ENCODE measurements around the gene CNTN4.

The CNTN4 gene

GRCh38 chr3:2727101-2727500 lies 628.4 kb downstream of the CNTN4 start:
- no peak overlapping the region for H2BK120ac ChIP-seq (ENCODE audit: low read depth, low read length)
- DNase-seq (ENCODE audit: low spot score) = no peak
- H2BK5ac ChIP-seq (ENCODE audit: low read length) = no peak overlapping the region
- no peaks in the 10 kb centered on the region for H3K36me3 ChIP-seq (replicated peaks in 1 of 2; ENCODE audit: control insufficient read depth in 2 of 2, insufficient read depth in 2 of 2, low read length in 2 of 2)
- H2BK12ac ChIP-seq (ENCODE audit: low read length) = no peak overlapping the region
- H2BK15ac ChIP-seq (ENCODE audit: low read length) = no peak overlapping the region
- WGBS, 2 donors (ENCODE audit: extremely low coverage in 2 of 2, insufficient read length in 2 of 2, insufficient replicate concordance in 1 of 2) = no CpG with 5 or more reads among the region's 3 CpGs
- H3K79me1 ChIP-seq (ENCODE audit: low read depth, low read length) = no peaks in the 10 kb centered on the region
- H3K4me3 ChIP-seq (ENCODE audit: low read length in 2 of 2) = no peak overlapping the region
- no peak overlapping the region for H3K14ac ChIP-seq (ENCODE audit: low read length)
- H4K91ac ChIP-seq (ENCODE audit: low read depth, low read length, poor library complexity) = no peak overlapping the region
- peak overlapping the region; percentile 79 for H2AFZ ChIP-seq (ENCODE audit: low read length)
- no peaks in the 10 kb centered on the region for H3K27me3 ChIP-seq (ENCODE audit: control insufficient read depth in 3 of 3, insufficient read depth in 3 of 3, low read depth in 1 of 3, low read length in 3 of 3)
- H3K4ac ChIP-seq (ENCODE audit: low read length) = no peak overlapping the region
- no peak overlapping the region for H4K8ac ChIP-seq (ENCODE audit: low read depth, low read length)
- no peak overlapping the region for H3K23ac ChIP-seq (ENCODE audit: low read depth, low read length, poor library complexity)
- peaks cover 6% of the 10 kb centered on the region in 2 donors for H3K4me1 ChIP-seq (ENCODE audit: control insufficient read depth in 2 of 2, insufficient read depth in 1 of 2, low read depth in 1 of 2, low read length in 2 of 2)
- H3K4me2 ChIP-seq (ENCODE audit: insufficient read depth, low read length, poor library complexity, severe bottlenecking) = no peak overlapping the region
- H3K9ac ChIP-seq (ENCODE audit: low read depth, low read length, poor library complexity) = no peak overlapping the region
- no peak overlapping the region for H2AK5ac ChIP-seq (ENCODE audit: low read depth, low read length)
- no peaks in the 10 kb centered on the region for H3K9me3 ChIP-seq (replicated peaks in 1 of 2; ENCODE audit: control insufficient read depth in 2 of 2, insufficient read depth in 1 of 2, low read depth in 1 of 2, low read length in 2 of 2)
- no peak overlapping the region for H3K27ac ChIP-seq (replicated peaks; ENCODE audit: low read length)
- H3K18ac ChIP-seq (ENCODE audit: low read length) = no peak overlapping the region

GRCh38 chr3:2727610-2728318 lies 629.1 kb downstream of the CNTN4 start:
- Histone ChIP-seq H2AFZ (ENCODE audit: low read length) (peak overlapping the region; percentile 79), H3K4ac (ENCODE audit: low read length) (no peak overlapping the region), H2AK5ac (ENCODE audit: low read depth, low read length) (no peak overlapping the region), H2BK5ac (ENCODE audit: low read length) (no peak overlapping the region), H3K4me1 (ENCODE audit: control insufficient read depth in 2 of 2, insufficient read depth in 1 of 2, low read depth in 1 of 2, low read length in 2 of 2) (peaks cover 4 to 13% of the 10 kb centered on the region in 2 donors), H3K36me3 (replicated peaks in 1 of 2; ENCODE audit: control insufficient read depth in 2 of 2, insufficient read depth in 2 of 2, low read length in 2 of 2) (no peaks in the 10 kb centered on the region), H3K9me3 (replicated peaks in 1 of 2; ENCODE audit: control insufficient read depth in 2 of 2, insufficient read depth in 1 of 2, low read depth in 1 of 2, low read length in 2 of 2) (no peaks in the 10 kb centered on the region), H3K4me2 (ENCODE audit: insufficient read depth, low read length, poor library complexity, severe bottlenecking) (no peak overlapping the region), H3K27ac (replicated peaks; ENCODE audit: low read length) (no peak overlapping the region), H3K18ac (ENCODE audit: low read length) (no peak overlapping the region), H4K91ac (ENCODE audit: low read depth, low read length, poor library complexity) (no peak overlapping the region), H3K14ac (ENCODE audit: low read length) (no peak overlapping the region), H3K79me1 (ENCODE audit: low read depth, low read length) (no peaks in the 10 kb centered on the region), H3K9ac (ENCODE audit: low read depth, low read length, poor library complexity) (no peak overlapping the region), H3K23ac (ENCODE audit: low read depth, low read length, poor library complexity) (no peak overlapping the region), H4K8ac (ENCODE audit: low read depth, low read length) (no peak overlapping the region), H3K27me3 (ENCODE audit: control insufficient read depth in 3 of 3, insufficient read depth in 3 of 3, low read depth in 1 of 3, low read length in 3 of 3) (no peaks in the 10 kb centered on the region), H2BK120ac (ENCODE audit: low read depth, low read length) (no peak overlapping the region), H2BK12ac (ENCODE audit: low read length) (no peak overlapping the region), H3K4me3 (ENCODE audit: low read length in 2 of 2) (no peak overlapping the region), H2BK15ac (ENCODE audit: low read length) (no peak overlapping the region)
- no peak for DNase-seq (ENCODE audit: low spot score)
- no CpG with 5 or more reads among the region's 8 CpGs for WGBS, 2 donors (ENCODE audit: extremely low coverage in 2 of 2, insufficient read length in 2 of 2, insufficient replicate concordance in 1 of 2)

GRCh38 chr3:2731843-2732242 lies 633.2 kb downstream of the CNTN4 start:
- H2AFZ ChIP-seq (ENCODE audit: low read length) = peak overlapping the region; percentile 81
- no peak overlapping the region for H3K23ac ChIP-seq (ENCODE audit: low read depth, low read length, poor library complexity)
- no peak overlapping the region for H3K18ac ChIP-seq (ENCODE audit: low read length)
- no peaks in the 10 kb centered on the region for H3K36me3 ChIP-seq (replicated peaks in 1 of 2; ENCODE audit: control insufficient read depth in 2 of 2, insufficient read depth in 2 of 2, low read length in 2 of 2)
- H3K9ac ChIP-seq (ENCODE audit: low read depth, low read length, poor library complexity) = no peak overlapping the region
- H3K79me1 ChIP-seq (ENCODE audit: low read depth, low read length) = no peaks in the 10 kb centered on the region
- no peaks in the 10 kb centered on the region for H3K9me3 ChIP-seq (replicated peaks in 1 of 2; ENCODE audit: control insufficient read depth in 2 of 2, insufficient read depth in 1 of 2, low read depth in 1 of 2, low read length in 2 of 2)
- H3K4me2 ChIP-seq (ENCODE audit: insufficient read depth, low read length, poor library complexity, severe bottlenecking) = no peak overlapping the region
- H3K27me3 ChIP-seq (ENCODE audit: control insufficient read depth in 3 of 3, insufficient read depth in 3 of 3, low read depth in 1 of 3, low read length in 3 of 3) = no peaks in the 10 kb centered on the region
- H4K91ac ChIP-seq (ENCODE audit: low read depth, low read length, poor library complexity) = no peak overlapping the region
- H2BK15ac ChIP-seq (ENCODE audit: low read length) = no peak overlapping the region
- no peak overlapping the region for H3K27ac ChIP-seq (replicated peaks; ENCODE audit: low read length)
- H3K14ac ChIP-seq (ENCODE audit: low read length) = no peak overlapping the region
- H3K4ac ChIP-seq (ENCODE audit: low read length) = no peak overlapping the region
- no peak for DNase-seq (ENCODE audit: low spot score)
- no CpG with 5 or more reads among the region's 2 CpGs for WGBS, 2 donors (ENCODE audit: extremely low coverage in 2 of 2, insufficient read length in 2 of 2, insufficient replicate concordance in 1 of 2)
- no peak overlapping the region for H2BK120ac ChIP-seq (ENCODE audit: low read depth, low read length)
- H3K4me1 ChIP-seq (ENCODE audit: control insufficient read depth in 2 of 2, insufficient read depth in 1 of 2, low read depth in 1 of 2, low read length in 2 of 2) = peaks cover 0 to 26% of the 10 kb centered on the region in 2 donors
- no peak overlapping the region for H2AK5ac ChIP-seq (ENCODE audit: low read depth, low read length)
- no peak overlapping the region for H2BK5ac ChIP-seq (ENCODE audit: low read length)
- no peak overlapping the region for H3K4me3 ChIP-seq (ENCODE audit: low read length in 2 of 2)
- no peak overlapping the region for H4K8ac ChIP-seq (ENCODE audit: low read depth, low read length)
- H2BK12ac ChIP-seq (ENCODE audit: low read length) = no peak overlapping the region

GRCh38 chr3:2735392-2735894 lies 636.8 kb downstream of the CNTN4 start:
- no peak overlapping the region for H4K91ac ChIP-seq (ENCODE audit: low read depth, low read length, poor library complexity)
- H3K4ac ChIP-seq (ENCODE audit: low read length) = no peak overlapping the region
- H3K36me3 ChIP-seq (replicated peaks in 1 of 2; ENCODE audit: control insufficient read depth in 2 of 2, insufficient read depth in 2 of 2, low read length in 2 of 2) = no peaks in the 10 kb centered on the region
- H3K18ac ChIP-seq (ENCODE audit: low read length) = no peak overlapping the region
- no peak overlapping the region for H3K9ac ChIP-seq (ENCODE audit: low read depth, low read length, poor library complexity)
- no peak overlapping the region for H2BK12ac ChIP-seq (ENCODE audit: low read length)
- no peaks in the 10 kb centered on the region for H3K9me3 ChIP-seq (replicated peaks in 1 of 2; ENCODE audit: control insufficient read depth in 2 of 2, insufficient read depth in 1 of 2, low read depth in 1 of 2, low read length in 2 of 2)
- no peaks in the 10 kb centered on the region for H3K27me3 ChIP-seq (ENCODE audit: control insufficient read depth in 3 of 3, insufficient read depth in 3 of 3, low read depth in 1 of 3, low read length in 3 of 3)
- no peak overlapping the region for H3K27ac ChIP-seq (replicated peaks; ENCODE audit: low read length)
- no peak overlapping the region for H3K23ac ChIP-seq (ENCODE audit: low read depth, low read length, poor library complexity)
- no peak overlapping the region for H2AK5ac ChIP-seq (ENCODE audit: low read depth, low read length)
- H3K14ac ChIP-seq (ENCODE audit: low read length) = no peak overlapping the region
- no peak overlapping the region for H2BK15ac ChIP-seq (ENCODE audit: low read length)
- H2BK5ac ChIP-seq (ENCODE audit: low read length) = no peak overlapping the region
- H3K4me3 ChIP-seq (ENCODE audit: low read length in 2 of 2) = no peak overlapping the region
- H4K8ac ChIP-seq (ENCODE audit: low read depth, low read length) = no peak overlapping the region
- no CpG with 5 or more reads among the region's 7 CpGs for WGBS, 2 donors (ENCODE audit: extremely low coverage in 2 of 2, insufficient read length in 2 of 2, insufficient replicate concordance in 1 of 2)
- peaks cover 0 to 29% of the 10 kb centered on the region in 2 donors for H3K4me1 ChIP-seq (ENCODE audit: control insufficient read depth in 2 of 2, insufficient read depth in 1 of 2, low read depth in 1 of 2, low read length in 2 of 2)
- H2AFZ ChIP-seq (ENCODE audit: low read length) = peak overlapping the region; percentile 33
- H2BK120ac ChIP-seq (ENCODE audit: low read depth, low read length) = no peak overlapping the region
- DNase-seq (ENCODE audit: low spot score) = no peak
- no peak overlapping the region for H3K4me2 ChIP-seq (ENCODE audit: insufficient read depth, low read length, poor library complexity, severe bottlenecking)
- H3K79me1 ChIP-seq (ENCODE audit: low read depth, low read length) = no peaks in the 10 kb centered on the region

Measured in neuronal stem cell (in vitro differentiated cells).